ENCODE results near the gene SPEN. TPM values are rescaled to one million over a fixed set of nuclear protein-coding genes. Genes with fewer than 3 reads are reported as not detected.

SPEN gene
- total and polyA plus RNA-seq, 11 donors = 11.0 to 41.5 (median 21.8) TPM

- Histone ChIP-seq H3K4me1 (peaks cover 0 to 62% (median 25%) of the 10 kb centered on the region in 12 donors), H3K27me3 (no peaks in the 10 kb centered on the region), H3K27ac (no peak overlapping the region), H3K4me3 (no peak overlapping the region), H3K9me3 (no peaks in the 10 kb centered on the region), H3K36me3 (peaks cover 0 to 19% (median 0%) of the 10 kb centered on the region in 9 donors)
- no peak for ATAC-seq
- TF ChIP-seq CTCF (IDR thresholded peaks at IDR 0.05) (no peak), POLR2A (IDR thresholded peaks at IDR 0.05) (no peak)
- intact Hi-C loops (cut with DNase I) = no loop called here
- DNase-seq = no peak
Measured at GRCh38 chr1:15959424-15959823, 111.9 kb downstream of the SPEN start.

GRCh38 chr1:15959827-15960446 is 112.4 kb downstream of the SPEN start:
- intact Hi-C loops (cut with DNase I) = no loop called here
- TF ChIP-seq POLR2A (IDR thresholded peaks at IDR 0.05) = no peak
- no peak for TF ChIP-seq CTCF (IDR thresholded peaks at IDR 0.05)
- Histone ChIP-seq H3K9me3 (no peaks in the 10 kb centered on the region), H3K27ac (no peak overlapping the region), H3K27me3 (no peaks in the 10 kb centered on the region), H3K4me3 (no peak overlapping the region), H3K36me3 (peaks cover 0 to 19% (median 0%) of the 10 kb centered on the region in 9 donors), H3K4me1 (peaks cover 0 to 63% (median 23%) of the 10 kb centered on the region in 12 donors)
- DNase-seq (no peak), ATAC-seq (no peak)
- 76 to 85% (median 83%) methylated on average over 8 of the region's 8 CpGs for WGBS, 4 donors

- H3K4me1 ChIP-seq = peaks cover 0 to 69% (median 30%) of the 10 kb centered on the region in 12 donors
- no peak overlapping the region for H3K4me3 ChIP-seq
- H3K9me3 ChIP-seq = no peaks in the 10 kb centered on the region
- intact Hi-C loops (cut with DNase I) = no loop called here
- H3K36me3 ChIP-seq = peaks cover 0 to 19% (median 0%) of the 10 kb centered on the region in 9 donors
- TF ChIP-seq CTCF (IDR thresholded peaks at IDR 0.05) = no peak
- no peak for TF ChIP-seq POLR2A (IDR thresholded peaks at IDR 0.05)
- ATAC-seq = no peak
- WGBS, 4 donors = 92 to 98% (median 97%) methylated on average over 5 of the region's 5 CpGs
- no peaks in the 10 kb centered on the region for H3K27me3 ChIP-seq
- no peak for DNase-seq
- no peak overlapping the region for H3K27ac ChIP-seq
Measured at GRCh38 chr1:15960808-15961207, 113.3 kb downstream of the SPEN start.

- DNase-seq (no peak), ATAC-seq (no peak)
- no peaks in the 10 kb centered on the region for H3K27me3 ChIP-seq
- H3K4me3 ChIP-seq = no peak overlapping the region
- 86 to 90% (median 88%) methylated on average over 11 of the region's 11 CpGs for WGBS, 4 donors
- H3K4me1 ChIP-seq = peaks cover 0 to 69% (median 32%) of the 10 kb centered on the region in 12 donors
- TF ChIP-seq POLR2A (IDR thresholded peaks at IDR 0.05) = no peak
- TF ChIP-seq CTCF (IDR thresholded peaks at IDR 0.05) = no peak
- H3K9me3 ChIP-seq = no peaks in the 10 kb centered on the region
- H3K36me3 ChIP-seq = peaks cover 0 to 19% (median 0%) of the 10 kb centered on the region in 9 donors
- intact Hi-C loops (cut with DNase I) = no loop called here
- H3K27ac ChIP-seq = no peak overlapping the region
Measured at GRCh38 chr1:15961492-15961891, 114.0 kb downstream of the SPEN start.
